Measurements from ENCODE around the gene NGDN.

NGDN gene

GRCh38 chr14:23439107-23439835, 30.2 kb upstream of the NGDN start:
- DNase-seq, result no peak

- no peak for DNase-seq
Observed at GRCh38 chr14:23441076-23441475, 28.4 kb upstream of the NGDN start.

- DNase-seq, result no peak
Observed at GRCh38 chr14:23442721-23443356, 26.7 kb upstream of the NGDN start.

GRCh38 chr14:23443411-23443812, 26.1 kb upstream of the NGDN start:
- no peak for DNase-seq

- no peak for DNase-seq
Observed at GRCh38 chr14:23443881-23444280, 25.6 kb upstream of the NGDN start.

GRCh38 chr14:23444314-23444713, 25.2 kb upstream of the NGDN start:
- DNase-seq, result no peak

- no peak for DNase-seq
Observed at GRCh38 chr14:23445773-23446172, 23.7 kb upstream of the NGDN start.

GRCh38 chr14:23446291-23446851, 23.1 kb upstream of the NGDN start:
- no peak for DNase-seq

- DNase-seq, result no peak
Observed at GRCh38 chr14:23447361-23448350, 21.8 kb upstream of the NGDN start.

GRCh38 chr14:23449314-23449713, 20.2 kb upstream of the NGDN start:
- DNase-seq, result no peak

- DNase-seq, result no peak
Observed at GRCh38 chr14:23450379-23450778, 19.1 kb upstream of the NGDN start.

GRCh38 chr14:23452237-23452636, 17.3 kb upstream of the NGDN start:
- DNase-seq, result no peak

- peak in 1 of 2 experiments; percentile 42 for DNase-seq
Observed at GRCh38 chr14:23454445-23454856, 15.1 kb upstream of the NGDN start.

GRCh38 chr14:23456883-23457586, 12.5 kb upstream of the NGDN start:
- peak in 1 of 2 experiments; percentile 55 for DNase-seq

- DNase-seq, result no peak
Observed at GRCh38 chr14:23457587-23458445, 11.7 kb upstream of the NGDN start.

GRCh38 chr14:23460960-23461359, 8.5 kb upstream of the NGDN start:
- DNase-seq, result no peak

- DNase-seq, result no peak
Observed at GRCh38 chr14:23464700-23465099, 4.8 kb upstream of the NGDN start.

GRCh38 chr14:23465261-23465660, 4.2 kb upstream of the NGDN start:
- DNase-seq, result no peak

GRCh38 chr14:23468704-23469126, 788 bp upstream of the NGDN start:
- DNase-seq, result peak in 1 of 2 experiments; percentile 50

- DNase-seq, result peak in 1 of 2 experiments; percentile 55
Observed at GRCh38 chr14:23469906-23470403, 452 bp downstream of the NGDN start.

- no peak for DNase-seq
Observed at GRCh38 chr14:23470947-23471346, 1.4 kb downstream of the NGDN start.

All from NCI-H524 (cell line).